HG03066 (cell line): Measurements from ENCODE around the gene NCKAP5.

Experiments used
- ATAC-seq: cut with Tn5 transposase; IDR thresholded peaks from one replicate; pipeline ENCODE4 v1.9.1; 2021; ENCODE audit warnings: low read depth; ENCODE audit not compliant: unreplicated experiment

The NCKAP5 gene

DNA sequence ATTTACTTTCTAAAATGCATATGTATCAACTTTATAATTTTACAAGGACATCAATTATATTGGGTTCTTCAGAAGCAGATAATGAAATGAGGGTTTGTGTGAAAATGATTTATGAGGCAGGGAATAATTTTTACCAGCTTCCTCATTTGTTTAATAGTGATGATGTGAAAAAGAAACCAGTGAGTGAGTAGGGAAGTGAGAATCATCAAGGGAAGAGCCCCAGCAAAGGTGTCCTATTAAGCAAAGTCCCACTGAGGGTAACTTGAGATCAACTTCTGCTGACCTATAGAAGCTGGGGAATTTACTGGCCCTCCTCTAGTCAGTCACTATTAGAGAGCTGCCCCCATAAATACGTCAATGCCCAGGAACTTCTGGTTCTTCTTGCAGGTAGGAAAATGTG is 631.5 kb downstream of the NCKAP5 start:
- peak; percentile 66 for ATAC-seq

DNA sequence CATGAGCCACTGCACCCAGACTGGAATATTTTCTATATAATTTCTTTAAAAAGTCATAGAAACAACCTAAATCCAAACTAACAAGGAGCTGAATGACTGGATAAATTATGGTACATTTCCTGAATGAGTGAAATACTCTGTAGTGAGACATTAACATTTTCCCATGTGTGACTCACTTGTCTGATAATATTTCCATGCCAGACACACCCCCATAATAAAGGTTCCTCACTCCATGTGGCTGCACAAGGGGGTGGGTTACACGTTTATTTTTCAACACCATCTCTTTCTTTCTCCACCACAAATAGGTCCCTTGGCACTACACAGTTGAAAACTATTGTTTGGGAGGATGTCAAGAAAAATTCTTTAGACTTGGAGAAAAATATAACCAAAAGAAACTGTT is 632.0 kb downstream of the NCKAP5 start:
- ATAC-seq: no peak

DNA sequence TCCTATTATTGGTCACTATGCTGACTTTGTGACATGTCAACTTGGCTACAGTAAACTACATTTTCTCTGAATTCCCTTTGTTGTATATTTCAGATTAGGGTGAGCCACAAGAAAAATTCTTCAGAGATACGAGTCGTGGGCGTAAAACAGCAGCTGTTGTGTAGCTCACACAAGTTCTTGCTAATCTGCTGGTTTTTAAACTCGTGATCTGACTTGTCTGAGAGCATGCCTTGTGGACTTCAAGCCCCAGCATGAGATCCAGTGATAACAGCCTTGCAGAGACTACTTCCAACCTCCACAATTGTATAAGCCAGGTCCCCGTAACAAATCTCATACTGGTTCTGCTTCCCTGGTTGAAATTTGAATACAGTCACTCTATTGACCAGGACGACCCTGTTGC is 638.5 kb downstream of the NCKAP5 start:
- no peak for ATAC-seq

DNA sequence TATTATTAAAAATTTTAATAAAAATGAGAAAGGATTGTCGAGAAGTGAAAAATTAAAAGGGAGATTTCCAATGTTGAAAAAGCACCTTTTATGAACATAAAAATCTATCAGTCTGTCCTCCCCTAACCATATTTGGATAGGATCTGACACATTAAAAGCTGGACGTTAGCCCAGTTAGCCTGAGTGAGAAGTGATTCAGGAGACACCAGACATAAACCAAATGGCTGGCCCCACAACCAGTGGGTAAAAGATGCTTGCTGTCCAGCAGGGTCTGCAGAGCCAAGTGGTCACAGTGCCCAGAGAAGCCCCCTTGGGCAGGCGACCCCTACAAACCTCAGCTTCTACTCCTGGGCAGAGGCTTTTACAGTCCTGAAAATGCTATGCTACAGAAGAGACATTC is 644.5 kb downstream of the NCKAP5 start:
- no peak for ATAC-seq

DNA sequence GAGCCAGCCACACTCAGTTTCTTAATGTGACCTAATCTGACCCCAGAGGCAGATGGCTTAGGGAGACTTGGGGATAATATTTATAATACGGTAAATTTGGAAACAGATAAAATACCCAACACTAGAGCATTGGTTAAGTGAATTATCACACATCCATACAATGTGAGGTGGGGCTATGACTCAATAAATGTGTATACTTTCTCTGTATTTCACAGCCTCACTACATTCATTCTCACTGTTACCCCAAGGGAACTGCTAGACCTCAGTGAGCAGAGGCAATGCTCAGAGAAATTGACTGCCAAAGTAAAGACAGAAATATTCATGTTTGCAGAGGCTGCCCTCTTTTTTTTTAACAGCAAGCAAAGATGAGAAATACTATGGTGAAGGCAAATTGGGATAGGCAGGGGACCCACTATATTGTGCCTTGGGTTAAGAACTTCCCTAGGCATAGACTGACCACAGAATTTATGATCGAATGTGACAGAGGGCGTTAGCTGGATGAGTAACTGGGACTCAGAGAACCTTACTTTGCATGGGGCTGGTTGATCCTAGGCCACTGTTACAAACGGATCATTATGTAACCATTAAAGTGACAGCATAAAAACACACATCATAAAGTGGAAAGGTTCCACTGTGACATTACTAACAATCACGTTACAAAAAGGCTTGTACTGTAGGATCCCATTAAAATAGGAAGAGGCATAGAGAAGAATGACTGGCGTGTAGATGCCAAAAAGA is 652.3 kb downstream of the NCKAP5 start:
- ATAC-seq: no peak

DNA sequence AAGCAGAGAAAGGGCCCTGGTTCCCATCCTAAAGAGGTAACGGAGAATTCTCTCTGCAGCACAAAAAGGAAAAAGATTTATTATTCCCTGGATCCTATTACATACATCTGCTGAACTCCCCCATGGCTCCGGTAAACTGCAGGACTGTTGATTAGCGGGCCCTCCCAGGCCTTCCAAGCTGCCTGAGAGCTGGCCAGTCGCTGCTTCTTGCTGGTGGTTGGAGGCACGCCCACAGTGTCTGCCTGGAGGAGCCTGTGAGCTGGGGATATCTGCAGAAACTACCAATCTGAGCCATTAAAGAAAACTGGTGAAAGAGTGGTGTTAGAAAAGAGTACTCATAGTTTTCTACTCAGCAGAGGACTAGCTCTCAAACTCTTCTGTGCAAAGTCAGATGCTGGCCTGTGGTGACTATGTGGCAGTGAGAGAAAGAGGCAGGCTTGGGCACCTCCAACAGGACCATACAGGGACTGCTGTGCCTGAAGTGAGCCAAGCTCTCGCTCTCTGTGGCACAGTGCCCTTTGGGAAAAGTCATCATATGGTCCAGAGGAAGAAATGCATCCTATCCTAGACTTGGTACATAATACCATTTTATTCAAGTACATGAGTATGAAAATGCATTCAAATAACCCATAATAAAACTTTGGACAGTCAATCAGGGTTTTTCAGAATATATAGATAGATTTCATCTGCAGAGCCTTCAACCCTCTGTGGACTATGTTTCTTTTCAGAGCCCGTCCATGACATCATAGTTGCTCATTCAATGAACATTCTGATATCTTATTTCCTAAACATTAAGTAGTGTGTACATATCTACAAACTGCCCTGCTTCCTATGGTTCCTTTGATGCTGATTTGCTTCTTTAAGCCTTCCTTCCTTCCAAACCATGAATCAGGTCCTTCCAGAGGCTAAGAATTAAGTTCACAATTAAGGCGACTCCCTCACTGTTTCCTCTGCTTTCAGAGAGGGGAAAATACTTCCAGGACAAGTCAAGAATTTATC is 656.2 kb downstream of the NCKAP5 start:
- no peak for ATAC-seq

DNA sequence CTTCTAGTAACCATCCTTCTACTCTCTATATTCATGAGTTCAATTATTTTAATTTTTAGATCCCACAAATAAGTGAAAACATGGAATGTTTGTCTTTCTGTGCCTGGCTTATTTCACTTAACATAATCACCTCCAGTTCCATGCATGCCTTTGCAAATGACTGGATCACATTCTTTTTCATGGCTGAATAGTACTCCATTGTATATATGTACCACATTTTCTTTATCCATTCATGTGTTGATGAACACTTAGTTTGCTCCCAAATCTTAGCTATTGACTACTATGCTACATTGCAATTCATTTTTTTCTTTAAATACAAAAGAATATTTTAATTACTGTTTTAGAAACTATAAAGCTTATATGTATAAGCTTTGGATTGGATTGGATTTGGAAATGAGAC is 657.8 kb downstream of the NCKAP5 start:
- no peak for ATAC-seq

DNA sequence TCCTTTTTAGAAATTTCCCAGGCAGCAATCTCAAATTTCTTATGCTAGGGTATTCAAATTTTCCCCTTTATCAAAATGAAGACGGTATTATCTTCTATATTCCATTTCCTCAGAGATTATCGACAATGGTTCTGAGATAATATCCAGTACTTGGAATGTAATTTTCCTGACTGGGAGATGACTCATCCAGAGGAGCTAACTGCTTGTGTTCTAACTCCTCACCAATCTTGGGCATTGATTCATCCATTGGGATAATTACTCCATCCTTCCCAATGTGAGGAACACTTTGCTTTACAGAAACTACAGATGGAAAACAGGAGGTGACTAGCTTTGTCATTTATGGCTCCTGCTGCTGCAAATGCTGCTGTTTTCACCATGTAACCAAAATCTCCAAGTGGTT is 658.8 kb downstream of the NCKAP5 start:
- no peak for ATAC-seq

DNA sequence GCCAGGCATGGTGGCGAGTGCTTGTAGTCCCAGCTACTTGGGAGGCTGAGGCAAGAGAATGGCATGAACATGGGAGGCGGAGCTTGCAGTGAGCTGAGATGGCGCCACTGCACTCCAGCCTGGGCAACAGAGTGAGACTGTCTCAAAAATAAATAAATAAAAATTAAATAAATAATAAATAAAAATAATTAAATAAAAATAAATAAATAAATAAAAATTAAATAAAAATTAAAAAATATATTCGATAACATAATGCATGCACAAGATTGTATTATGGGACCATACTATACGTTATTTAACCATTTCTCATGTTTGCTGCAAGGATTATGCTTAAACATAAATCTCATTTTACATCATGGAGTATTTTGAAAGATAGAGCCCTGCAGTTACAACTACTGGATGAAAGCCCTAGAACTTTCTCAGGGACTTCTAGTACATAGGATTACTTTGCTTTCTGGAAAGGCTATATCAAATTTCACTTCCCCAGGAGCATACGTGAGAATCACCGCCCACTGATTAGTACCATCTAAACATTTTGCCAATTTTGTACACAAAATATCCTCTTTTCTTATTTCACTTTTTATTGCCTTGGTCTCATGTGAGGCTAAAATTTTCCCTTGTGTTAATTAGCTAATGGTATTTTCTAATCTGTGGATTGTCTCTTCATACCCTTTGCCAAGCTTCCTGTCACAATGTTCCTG is 664.0 kb downstream of the NCKAP5 start:
- ATAC-seq: no peak

DNA sequence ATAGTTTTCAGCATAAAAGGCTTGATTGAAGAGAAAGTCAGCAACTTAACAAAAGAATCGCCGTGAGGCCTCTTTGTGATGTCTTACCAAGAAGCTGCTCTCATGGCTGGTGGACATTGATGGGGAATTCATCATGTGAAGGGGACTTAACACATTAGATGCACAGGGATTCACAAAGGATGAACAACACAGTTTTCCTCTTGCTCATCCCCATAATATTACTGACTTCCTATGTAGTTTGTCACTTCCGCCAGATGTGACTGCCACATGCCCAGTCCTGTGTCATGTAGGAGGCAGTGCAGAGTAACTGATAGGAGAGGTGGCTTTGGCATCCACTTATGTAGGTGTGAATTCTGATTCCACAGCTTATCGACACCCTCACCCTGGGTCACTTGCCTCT is 665.6 kb downstream of the NCKAP5 start:
- ATAC-seq: no peak

DNA sequence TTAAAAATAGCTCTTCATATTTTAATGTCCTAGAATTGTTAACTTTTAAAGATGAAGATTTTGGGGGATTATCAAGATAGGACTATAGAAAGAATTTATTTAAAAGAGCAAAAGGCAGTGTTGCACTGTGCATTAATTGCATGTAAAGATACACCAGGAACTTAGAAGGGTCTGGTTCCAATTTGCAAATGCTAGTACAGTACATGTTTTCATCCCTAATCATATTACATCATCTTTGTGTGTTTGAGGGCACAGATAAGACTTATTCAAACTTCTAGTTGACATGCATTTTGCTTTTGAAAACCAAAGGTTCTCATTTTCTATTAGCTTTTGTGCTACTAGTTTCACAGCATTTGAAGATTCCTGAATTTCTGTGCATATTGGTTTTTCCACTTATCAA is 666.6 kb downstream of the NCKAP5 start:
- ATAC-seq: no peak

DNA sequence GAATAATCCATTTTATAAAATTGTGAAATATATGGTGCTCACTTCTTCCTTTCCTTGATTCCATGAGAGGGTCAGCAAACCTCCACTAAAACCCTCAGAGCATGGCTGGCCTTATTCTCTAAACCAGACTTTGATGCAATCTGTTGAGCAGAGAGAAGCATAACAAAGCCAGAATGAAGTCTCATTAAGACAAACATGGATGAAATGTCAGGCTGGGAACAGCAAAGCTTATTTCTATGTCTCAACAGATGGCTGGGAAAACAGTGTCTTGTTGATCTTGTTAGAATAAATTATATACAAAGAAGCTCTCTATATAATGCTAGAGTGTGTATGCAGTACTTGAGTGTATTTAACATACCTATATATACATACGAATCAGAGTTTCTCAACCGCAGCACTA is 671.2 kb downstream of the NCKAP5 start:
- ATAC-seq: no peak

DNA sequence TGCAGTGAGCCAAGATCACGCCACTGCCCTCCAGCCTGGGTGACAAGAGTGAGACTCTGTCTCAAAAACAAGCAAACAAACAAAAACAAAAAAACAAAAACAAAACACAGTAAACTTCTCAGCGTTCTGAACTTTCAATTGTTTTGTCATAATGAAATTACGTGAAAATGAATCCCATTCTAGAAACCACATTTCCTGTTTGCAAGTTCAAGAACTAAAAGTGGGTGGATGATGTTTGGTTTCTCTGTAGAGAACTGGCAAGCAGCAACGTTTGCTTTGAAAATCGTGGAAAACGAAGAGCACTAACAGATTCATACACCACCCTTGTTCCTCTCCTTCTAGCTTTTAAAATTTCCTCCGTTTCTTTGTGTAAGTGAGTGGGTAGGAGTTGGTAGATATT is 672.2 kb downstream of the NCKAP5 start:
- ATAC-seq: no peak

DNA sequence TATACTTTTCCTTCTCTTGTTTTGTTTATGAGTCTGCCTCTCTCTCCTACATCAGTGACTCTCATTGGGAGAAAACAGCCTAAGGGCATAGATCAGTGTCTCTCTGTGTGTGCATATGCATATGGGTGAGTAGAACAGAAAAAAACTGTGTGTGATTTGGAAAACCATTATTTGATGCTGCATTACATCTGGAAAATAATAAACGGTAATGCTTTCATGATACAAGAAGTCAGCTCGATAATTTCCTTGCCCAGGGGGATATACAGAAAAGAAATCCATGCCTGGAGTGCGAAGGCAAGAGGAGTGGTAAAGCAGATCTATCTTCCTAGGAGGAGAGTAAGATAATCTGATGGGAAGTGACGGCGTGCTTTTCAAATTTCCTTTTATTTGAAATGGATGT is 676.8 kb downstream of the NCKAP5 start:
- no peak for ATAC-seq

DNA sequence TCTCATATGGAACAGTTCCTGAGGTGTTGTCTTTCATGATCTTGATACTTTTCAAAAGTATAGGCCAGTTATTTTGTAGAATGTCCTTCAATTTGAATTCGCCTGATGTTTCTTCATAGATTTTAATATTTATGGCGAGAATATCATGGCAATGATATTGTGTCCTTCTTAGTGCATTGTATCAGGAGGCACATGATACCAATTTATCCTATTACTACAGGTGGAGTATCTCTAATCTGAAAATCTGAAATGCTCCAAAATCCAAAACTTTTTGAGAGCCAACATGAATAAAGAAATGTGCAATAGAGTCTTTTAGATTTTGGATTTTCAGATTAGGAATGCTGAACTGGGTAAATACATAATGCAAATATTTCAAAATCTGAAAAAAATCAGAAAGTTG is 681.7 kb downstream of the NCKAP5 start:
- no peak for ATAC-seq

DNA sequence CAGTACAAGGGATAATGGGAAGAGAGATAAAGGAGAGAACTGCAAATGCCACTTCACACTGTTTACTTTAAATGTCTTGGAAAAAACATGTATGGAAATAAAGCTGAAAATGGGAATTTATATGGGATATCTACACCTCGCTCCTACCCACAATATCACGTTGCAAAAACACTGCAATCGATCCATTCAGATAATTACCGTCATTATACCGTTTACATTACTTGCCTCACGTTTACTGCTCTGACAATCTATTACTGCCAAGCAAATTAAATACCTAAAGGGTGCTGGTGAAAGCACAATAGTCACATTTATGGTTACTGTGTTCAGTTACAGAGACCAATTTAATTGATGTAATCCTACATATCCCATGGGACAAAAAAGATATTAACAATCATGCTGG is 683.6 kb downstream of the NCKAP5 start:
- no peak for ATAC-seq

DNA sequence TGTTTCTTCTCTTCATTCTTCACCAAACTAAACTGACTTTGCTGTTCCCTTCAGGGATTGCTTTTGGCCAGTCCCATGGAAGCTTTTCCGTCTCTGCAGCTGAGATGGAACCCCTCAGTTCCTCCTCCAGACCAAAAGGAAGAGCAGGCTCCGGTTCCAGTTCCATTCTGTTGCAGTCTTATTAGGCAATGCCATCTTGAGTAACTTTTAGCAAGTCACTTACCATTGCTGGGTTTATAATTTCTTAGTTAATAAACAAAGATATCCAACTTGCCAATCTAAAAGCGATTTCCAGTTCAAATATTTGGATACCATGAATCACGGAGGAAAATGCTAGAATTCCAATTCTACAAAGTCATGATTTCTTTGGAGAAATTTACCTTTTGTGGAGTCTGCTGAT is 684.0 kb downstream of the NCKAP5 start:
- ATAC-seq: no peak

DNA sequence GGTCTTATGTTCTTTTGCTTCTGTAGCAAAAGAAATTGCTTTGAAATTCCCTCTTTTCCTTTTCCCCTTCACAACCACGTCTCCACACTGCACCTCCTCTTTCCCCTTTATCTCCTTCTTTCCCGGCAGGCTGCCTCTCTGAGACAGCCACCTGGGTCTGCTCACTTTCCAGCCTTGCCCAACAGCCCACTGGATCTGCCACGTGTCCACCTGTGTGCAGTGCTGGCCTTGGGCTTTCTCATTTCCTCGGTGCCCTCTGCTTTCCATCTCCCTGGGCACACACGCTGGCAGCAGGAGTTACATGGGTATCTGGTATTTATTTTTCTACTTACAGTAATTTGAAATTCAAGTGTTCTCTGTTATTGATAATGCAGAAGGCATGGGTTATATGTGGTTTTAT is 684.8 kb downstream of the NCKAP5 start:
- ATAC-seq: no peak

DNA sequence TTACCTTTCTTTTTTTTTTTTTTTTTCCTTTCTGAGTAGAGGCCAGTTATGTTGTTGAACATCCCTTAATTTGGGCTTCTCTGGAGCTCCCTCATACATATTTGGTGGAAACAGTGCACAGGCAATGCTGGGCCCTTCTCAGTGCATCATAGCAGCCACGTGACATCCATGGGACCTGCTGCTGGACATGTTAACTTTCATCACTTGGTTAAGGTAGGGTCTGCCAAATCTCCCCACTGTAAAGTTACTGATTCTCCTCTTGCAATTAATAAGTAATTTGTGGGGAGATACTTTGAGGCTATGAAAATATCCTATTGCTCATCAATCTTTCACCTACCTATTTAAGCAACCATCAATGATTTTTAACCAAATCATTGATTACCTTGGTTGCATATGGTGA is 686.7 kb downstream of the NCKAP5 start:
- no peak for ATAC-seq

DNA sequence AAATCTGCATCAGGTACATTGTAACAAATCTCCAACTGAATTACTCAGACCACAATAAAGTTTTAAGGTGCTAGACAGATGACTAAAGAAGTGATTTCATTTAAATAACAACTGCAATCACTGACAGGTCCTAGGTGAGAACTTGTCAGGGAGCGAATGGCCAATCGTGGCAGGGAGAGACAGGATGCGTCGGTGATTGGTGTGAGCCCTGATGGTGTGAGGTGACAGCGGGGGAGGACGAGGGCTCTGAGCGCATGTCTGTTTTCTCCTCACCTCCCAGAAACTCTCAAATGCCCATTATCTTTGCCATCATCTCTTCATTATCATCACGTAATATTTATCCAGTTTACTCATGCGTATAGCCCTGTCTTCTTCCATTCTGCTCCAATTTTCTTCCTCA is 690.3 kb downstream of the NCKAP5 start:
- no peak for ATAC-seq

DNA sequence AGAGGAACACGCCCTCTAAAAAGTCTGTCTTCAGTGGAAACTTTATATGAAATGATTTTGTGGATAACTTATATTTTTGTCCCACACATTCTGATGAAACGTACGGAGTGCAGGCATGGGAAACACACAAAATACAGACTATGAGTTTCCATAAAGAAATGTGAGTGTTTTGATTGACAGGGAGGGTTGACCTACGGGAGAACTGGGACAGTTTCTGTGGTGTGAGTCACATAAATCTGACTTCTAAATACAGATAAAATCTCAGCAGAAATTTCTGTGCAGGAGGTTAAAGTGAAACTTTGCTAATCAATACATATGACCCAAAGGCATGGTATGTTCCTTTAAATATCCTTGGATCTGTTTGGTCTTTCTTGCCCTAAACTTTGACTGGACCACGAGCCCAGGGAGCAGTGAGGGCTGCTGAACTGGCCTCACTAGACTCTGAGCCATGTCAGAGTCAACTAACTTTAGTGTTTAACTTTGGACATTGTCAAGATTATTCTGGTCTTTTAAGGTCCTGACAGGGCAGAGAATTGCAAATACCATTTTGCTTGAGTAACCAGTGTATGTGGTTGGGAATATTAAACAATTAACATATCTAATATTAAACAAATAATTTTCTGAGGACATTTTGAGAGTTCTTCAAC is 691.4 kb downstream of the NCKAP5 start:
- ATAC-seq: no peak
